ENCODE data around the gene ZNF503. TPM values are rescaled to one million over a fixed set of nuclear protein-coding genes. Genes with fewer than 3 reads are reported as not detected.

ZNF503 gene
- total RNA-seq, 1 donor from 2014 or later, result 5.6 TPM

- no peak for DNase-seq
These were observed 5.1 kb upstream of the ZNF503 start for GRCh38 chr10:75406462-75407223.

GRCh38 chr10:75405598-75406461, 4.3 kb upstream of the ZNF503 start:
- no peak for DNase-seq

DNA sequence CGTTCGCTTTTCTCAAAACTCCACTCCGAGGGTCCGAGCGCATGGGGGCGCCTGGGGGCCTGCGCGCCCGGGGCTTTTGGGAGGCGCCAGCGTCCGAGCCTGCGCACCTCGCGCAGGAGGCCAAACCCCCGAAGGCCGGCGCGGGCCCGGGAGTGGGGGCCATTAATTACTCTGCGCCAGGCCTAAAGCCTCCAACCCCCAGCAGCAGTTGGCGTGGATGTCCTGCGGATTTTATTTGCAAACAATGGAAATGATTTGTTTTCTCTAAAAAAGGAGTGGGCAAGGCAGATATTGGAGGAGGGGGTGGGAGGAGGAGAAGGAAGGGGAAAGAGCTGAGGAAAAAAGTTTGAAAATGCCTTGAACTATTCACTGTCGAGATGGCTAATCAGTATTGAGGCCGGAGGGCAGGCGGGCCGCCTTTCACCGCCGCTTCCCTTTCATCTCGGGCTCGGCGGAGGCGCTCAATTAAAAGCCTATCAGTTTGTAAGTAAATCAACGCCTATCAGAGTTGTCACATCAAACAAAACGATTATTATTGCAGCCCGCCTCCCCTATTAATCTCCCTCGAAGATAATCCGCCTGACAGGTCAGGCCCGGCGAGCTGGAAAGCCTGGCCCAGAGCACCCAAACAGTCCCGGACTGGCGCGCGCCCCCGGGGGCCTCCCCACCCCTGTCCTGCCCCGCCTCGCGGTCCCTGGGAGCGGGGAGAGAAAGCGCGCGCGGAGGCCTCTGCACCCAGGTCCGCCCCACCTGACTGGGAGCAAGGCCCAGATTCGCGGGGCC, 3.4 kb upstream of the ZNF503 start:
- DNase-seq, result no peak

GRCh38 chr10:75403939-75404814, 2.6 kb upstream of the ZNF503 start:
- no peak for DNase-seq

DNA sequence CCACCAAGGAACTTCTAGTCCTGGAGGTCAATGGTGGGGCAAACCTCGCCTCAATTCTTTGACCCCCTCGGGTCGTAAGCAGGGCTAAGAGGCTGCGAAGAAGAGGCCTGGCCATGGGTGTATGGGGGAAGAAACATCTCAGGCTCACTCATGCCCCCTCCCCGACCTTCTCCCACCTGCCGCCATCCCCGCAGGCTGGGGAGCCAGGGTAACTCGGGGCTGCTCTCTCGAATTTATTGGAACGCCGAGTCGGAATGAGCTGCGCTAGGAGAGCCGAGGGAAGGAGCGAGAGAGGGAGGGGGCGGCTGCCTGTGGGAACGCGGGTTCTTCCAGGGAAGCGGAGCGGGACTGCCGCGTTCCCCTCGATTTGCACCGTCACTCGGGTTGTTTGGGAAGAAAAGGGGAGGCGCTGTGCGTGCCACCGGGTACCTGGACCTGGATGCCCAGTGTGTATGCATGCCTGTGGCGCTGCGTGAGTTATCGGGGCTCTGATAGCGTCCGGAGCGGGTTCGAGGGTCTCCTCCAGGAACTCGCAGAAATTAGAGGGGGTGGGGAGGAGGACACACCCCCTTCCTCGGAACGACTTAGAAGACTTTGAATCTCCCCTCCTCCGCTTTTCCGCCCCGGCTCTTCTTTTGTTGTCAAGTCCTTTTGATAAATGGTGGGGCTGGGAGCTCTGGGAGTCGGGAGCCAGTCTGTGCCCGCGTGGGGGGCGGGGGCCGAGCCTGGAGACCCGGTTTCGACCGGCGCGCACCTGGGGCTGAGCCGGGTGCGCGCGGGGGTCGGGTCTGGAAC, 1.8 kb upstream of the ZNF503 start:
- DNase-seq, result peak; percentile 52

DNA sequence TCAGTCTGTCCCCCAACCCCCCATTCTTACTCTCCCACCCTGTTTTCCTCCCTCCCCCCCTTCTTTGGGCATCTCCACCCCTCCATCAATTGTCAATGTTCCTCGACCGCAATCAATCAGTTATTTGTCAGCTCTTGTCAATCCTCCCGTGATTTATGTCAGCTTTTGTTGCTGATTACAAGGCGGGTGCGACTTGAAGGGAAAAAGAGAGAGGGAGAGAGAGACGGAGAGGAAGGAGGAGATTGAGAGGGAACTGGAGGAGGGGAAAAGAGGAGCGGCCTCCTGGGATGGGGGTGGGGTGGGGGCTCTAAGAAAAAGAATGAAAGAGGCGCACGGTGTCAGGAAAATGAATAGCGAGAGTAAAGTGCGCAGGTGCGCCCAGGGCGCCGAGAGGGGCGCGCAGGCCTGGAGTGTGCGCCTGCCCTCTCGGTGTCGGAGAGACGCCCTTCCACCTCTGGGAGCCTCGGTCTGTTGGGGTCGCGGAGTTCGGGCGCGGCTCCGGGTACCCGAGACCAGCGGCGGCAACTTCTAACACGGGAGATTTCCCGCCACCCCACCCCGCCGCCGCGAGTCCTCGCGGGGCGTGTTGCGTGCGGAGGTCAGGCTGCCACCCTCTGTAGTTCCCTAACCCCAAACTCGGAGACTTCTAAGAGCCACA, 1.1 kb upstream of the ZNF503 start:
- no peak for DNase-seq

GRCh38 chr10:75400771-75401568, 594 bp downstream of the ZNF503 start:
- peak; percentile 56 for DNase-seq

GRCh38 chr10:75400163-75400770, 1.3 kb downstream of the ZNF503 start:
- no peak for DNase-seq

DNA sequence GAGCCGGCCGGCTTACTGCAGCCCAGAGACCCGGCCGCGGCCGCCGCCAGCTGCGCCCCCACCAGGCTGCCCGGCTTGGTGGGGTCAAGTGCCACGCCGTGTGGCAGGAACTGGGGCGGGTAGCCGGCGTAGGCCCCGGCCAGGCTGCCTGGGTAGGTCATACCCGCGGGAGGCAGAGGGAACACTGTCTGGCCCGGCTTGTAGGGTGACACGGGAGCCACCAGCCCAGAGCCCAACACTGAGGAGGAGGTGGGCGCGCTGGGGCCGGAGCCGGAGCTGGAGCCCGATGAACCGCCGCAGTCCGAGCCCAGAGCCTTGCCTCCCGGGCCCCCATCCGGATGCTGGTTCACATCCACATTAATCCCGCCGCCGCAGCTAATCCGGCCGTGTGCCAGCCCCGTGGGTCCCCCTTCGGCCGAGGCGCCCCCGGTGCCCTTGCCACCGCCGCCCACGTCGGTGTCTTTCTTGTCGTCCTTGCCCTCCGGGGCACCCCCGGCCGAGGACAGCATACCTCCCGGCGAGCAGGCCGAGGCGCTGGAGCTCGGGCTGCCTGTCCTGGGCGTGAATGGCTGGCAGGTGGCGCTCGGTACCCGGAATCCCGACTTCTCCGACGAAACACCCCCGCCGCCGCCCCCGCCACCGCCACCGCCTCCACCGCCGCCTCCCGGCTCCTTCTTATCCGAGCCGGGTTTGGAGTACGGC, 2.0 kb downstream of the ZNF503 start:
- peak; percentile 61 for DNase-seq

DNA sequence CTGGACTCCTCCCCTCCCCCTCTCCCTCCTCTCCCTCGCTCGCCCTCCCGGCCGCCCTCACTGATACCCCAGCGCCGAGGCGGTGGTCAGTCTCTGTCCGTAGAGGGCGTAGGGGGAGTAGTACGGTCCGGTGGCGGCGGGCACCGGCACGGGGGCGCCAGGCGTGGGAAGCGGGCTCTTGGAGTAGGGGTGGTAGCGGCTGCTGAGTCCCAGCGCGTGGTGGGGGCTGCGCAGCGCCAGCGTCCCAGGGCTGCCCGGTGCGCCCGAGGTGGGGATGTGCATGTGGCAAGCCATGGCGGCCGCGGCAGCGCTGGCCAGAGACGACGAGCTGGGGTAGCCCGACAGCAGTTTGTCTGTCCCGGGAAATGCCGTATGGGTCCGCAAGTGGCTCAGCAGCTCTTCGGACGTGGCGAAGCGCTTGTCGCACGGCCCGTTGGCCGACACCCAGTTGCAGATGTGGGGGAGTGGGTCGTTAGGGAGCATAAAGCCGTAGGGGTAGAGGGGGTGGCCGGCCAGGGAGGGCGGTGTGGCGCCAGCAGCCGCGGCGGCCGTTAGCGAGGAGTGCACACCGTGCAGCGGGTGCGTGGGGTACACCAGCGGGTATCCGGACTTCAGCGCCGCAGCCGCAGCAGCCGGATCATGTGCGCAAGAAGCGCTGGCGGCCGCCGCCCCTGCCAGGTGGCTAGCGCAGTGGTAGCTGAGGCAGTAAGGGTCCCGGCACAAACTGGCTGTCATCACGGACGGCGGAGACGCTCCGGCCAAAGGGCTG, 2.7 kb downstream of the ZNF503 start:
- DNase-seq, result no peak

DNA sequence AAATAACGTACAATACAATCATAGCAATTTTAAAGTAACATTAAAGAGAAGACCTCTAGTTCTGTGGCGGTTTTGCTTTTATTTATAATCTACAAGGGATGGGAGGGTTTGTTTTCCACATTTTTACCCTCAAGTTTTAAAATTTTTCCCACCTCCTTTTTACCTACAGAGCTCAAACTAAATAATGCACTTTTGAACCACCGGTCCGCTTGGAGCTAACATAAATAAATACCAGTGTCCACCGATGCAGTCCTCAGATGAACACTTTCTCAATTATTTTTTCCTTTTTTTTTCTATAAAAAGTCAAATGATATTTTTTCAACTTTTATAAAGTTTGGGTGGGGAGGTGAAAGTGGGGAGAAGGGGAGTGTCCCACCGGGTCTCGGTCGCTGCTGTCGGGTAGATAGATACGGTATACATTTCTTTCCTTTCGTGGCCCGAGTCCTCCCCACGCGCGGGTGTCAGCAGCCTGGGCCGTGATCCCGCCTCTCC, 3.3 kb downstream of the ZNF503 start:
- DNase-seq, result no peak

GRCh38 chr10:75397496-75398199, 3.9 kb downstream of the ZNF503 start:
- no peak for DNase-seq

DNA sequence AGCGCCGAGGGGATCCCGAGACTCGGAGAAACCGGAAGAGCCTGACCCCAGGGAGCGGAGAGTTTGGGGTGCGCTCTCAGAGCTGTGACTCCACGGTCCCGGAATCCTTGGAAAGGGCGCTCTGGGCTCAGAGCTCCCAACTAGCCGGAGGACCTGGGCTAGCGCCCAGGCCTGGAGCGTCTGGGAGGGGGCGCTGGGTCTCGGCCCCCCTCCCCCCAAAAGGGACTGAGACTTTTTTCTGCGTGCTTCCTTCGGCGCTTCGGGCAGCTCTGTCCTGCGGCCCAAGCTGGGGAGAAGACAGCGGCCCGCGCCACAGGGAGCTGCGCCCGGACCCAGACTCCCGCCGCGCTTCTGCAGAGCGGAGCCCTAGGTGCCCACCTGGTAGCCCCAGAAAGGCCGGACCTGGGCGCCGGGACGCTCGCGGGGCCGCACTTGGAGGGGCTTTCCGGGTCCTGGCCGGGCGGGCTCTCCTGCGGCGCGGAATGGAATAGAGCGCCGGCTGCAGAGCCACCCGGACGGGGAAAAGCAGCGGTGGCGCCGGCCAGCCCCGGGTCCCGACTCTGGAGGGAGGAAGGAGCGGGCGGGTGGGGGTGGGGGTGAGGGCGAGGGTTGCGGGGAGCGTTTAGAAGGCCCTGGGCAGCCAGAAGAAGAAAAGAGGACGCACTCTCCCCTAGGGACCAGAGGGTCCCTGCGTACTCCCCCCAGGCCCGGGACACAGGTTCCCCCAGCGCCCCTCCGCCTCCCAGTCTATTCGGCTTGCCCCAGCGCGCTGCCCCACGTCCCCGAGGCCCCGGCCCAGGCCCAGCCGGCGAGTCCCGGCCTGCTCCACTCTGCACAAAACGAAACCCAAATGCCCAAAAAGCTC, 4.7 kb downstream of the ZNF503 start:
- DNase-seq, result no peak

DNA sequence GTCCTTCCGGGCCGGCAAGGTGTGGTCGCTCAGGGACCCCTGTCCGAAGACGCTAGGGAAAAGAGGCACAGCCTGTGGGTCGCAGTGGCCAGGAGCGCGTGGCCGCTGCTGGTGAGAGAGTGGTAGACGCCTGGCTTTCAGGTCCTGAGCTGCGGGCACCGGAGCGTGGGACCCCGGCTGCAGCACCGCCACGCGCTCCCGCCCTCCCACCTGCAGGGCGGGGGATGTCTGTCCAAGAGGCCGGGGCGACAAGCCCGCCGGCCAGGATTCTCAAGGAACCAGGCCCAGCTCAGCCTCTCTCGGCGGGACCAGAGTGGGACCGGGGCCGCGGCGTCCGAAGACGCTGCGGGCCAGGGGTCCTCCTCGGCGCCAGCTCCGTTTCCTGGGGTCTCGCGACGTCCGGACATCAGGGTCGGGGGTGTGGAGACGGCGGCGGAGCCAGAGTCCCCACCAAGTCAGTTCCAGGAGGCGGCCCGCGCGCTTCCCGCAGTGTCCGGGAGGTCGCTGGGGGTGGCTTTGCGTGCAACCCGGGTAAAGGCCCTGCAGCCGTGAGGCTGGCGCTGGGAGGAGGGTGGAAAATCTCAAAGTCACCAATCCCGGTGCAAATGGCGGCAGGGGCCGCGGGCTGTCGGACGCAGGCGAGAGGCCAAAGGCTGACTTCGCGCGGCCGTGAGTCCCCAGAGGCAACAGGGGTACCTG, 5.5 kb downstream of the ZNF503 start:
- DNase-seq, result no peak

All from skin of body (tissue), 2 donors.